Loucy (cell line): ENCODE measurements around the gene HNRNPDL.
"Not testable (repeated sequence)": the region's sequence is repeated elsewhere in the genome, so short reads cannot be mapped to it uniquely, and the experiment has no call there.

Experiments
- H2AFZ ChIP-seq: fragments of 200-600 bp; sonication (generic); 2 replicates; pipeline ENCODE4 v1.6.0; 2016; ENCODE audit warnings: antibody characterized with exemption, mild to moderate bottlenecking, low read length, moderate library complexity
- H3F3A ChIP-seq: fragments of 200-600 bp; 2 replicates; pipeline ENCODE4 v1.6.0; 2016; ENCODE audit warnings: antibody characterized with exemption, low read depth, mild to moderate bottlenecking
- H3K27me3 ChIP-seq: fragments of 200-600 bp; sonication (generic); 2 replicates; pipeline ENCODE4 v1.6.1; 2014; ENCODE audit warnings: low read length, mild to moderate bottlenecking; ENCODE audit not compliant: insufficient read depth, poor library complexity, severe bottlenecking
- H3K36me3 ChIP-seq: fragments of 200-600 bp; sonication (generic); 2 replicates; pipeline ENCODE4 v1.6.1; 2016; ENCODE audit warnings: low read length; ENCODE audit not compliant: insufficient read depth
- H3K4me1 ChIP-seq: fragments of 200-600 bp; sonication (generic); 2 replicates; pipeline ENCODE4 v1.5.1; 2014; ENCODE audit warnings: low read length, mild to moderate bottlenecking; ENCODE audit not compliant: insufficient read depth, poor library complexity, severe bottlenecking
- H3K4me2 ChIP-seq: fragments of 200-600 bp; sonication (generic); 2 replicates; pipeline ENCODE4 v1.6.0; 2014; ENCODE audit warnings: antibody characterized with exemption, low read length, low read depth, mild to moderate bottlenecking; ENCODE audit not compliant: poor library complexity, severe bottlenecking
- H3K4me3 ChIP-seq: fragments of 200-600 bp; sonication (generic); 2 replicates; pipeline ENCODE4 v1.5.1; 2014; ENCODE audit warnings: low read length, mild to moderate bottlenecking, mixed read lengths; ENCODE audit not compliant: poor library complexity, severe bottlenecking
- H3K79me2 ChIP-seq: fragments of 200-600 bp; sonication (generic); 2 replicates; pipeline ENCODE4 v1.6.1; 2014; ENCODE audit warnings: low read length; ENCODE audit not compliant: insufficient read depth
- H3K9ac ChIP-seq: fragments of 200-600 bp; sonication (generic); 2 replicates; pipeline ENCODE4 v1.6.0; 2014; ENCODE audit warnings: mild to moderate bottlenecking, low read depth, low read length, moderate library complexity; ENCODE audit not compliant: poor library complexity, severe bottlenecking
- H3K9me2 ChIP-seq: fragments of 200-600 bp; sonication (generic); replicated peaks from 2 replicates; pipeline ENCODE4 v1.6.1; 2016; ENCODE audit warnings: low read depth, low read length, mixed read lengths
- H3K9me3 ChIP-seq: fragments of 200-600 bp; sonication (generic); 2 replicates; pipeline ENCODE4 v1.6.1; 2014; ENCODE audit warnings: mild to moderate bottlenecking, antibody characterized with exemption, low read length, low read depth; ENCODE audit not compliant: insufficient read depth
- H4K20me1 ChIP-seq: fragments of 200-600 bp; sonication (generic); 2 replicates; pipeline ENCODE4 v1.6.0; 2014; ENCODE audit warnings: antibody characterized with exemption, low read length, mild to moderate bottlenecking; ENCODE audit not compliant: insufficient read depth, poor library complexity, severe bottlenecking
- EZH2phosphoT487 ChIP-seq: fragments of 200-600 bp; IDR thresholded peaks from 2 replicates; pipeline ENCODE4 v1.6.1; 2018; ENCODE audit warnings: antibody characterized with exemption, mild to moderate bottlenecking, moderate library complexity, borderline replicate concordance
- TF ChIP-seq, protein P1 (sequence below): fragments of 200-600 bp; sonication (generic); conservative IDR thresholded peaks from 2 replicates; pipeline ENCODE4 v1.5.1; 2014; ENCODE audit warnings: mild to moderate bottlenecking, antibody characterized with exemption, low read length

Gene HNRNPDL

DNA sequence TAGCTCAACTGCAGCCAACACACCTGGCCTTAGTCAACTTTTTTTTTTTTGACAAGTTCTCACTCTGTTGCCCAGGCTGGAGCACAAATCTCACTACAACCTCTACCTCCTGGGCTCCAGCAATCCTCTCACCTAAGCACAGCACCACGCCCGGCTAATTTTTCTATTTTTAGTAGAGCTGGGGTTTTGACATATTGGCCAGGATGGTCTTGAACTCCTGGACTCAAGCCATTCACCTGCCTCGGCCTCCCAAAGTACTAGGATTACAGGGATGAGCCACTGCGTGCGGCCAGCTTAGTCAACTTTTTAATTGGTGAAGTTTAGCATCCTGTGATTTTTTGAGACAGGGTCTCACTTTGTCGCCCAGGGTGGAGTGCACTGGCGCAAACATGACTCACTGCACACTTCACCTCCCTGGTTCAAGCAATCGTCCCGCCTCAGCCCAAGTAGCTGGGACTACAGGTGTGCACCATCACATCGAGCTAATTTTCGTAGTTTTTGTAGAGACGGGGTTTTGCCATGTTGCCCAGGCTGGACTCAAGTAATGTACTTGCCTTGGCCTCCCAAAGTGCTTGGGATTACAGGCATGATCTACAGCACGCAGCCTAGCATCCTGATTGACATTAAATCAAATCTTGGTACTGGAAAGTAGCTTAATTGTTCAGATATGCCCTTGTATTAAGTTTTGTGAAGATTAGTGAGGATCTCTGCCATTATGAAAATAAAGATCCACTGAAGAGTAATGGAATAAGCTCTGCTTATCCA, 8.3 kb downstream of the HNRNPDL start:
- no peaks in the 10 kb centered on the region for H3K9me3 ChIP-seq
- H3K4me2 ChIP-seq, result no peak overlapping the region
- H3K4me1 ChIP-seq, result peaks cover 32% of the 10 kb centered on the region
- no peaks in the 10 kb centered on the region for H3K9me2 ChIP-seq
- H3F3A ChIP-seq, result peaks cover 32% of the 10 kb centered on the region; the same call in 1 of the 2 replicates
- H3K9ac ChIP-seq, result no peak overlapping the region
- no peak overlapping the region for H2AFZ ChIP-seq
- no peaks in the 10 kb centered on the region for H3K27me3 ChIP-seq
- H3K4me3 ChIP-seq, result no peak overlapping the region
- H3K36me3 ChIP-seq, result peaks cover 50% of the 10 kb centered on the region
- peaks cover 48% of the 10 kb centered on the region for H3K79me2 ChIP-seq
- TF ChIP-seq, protein P1, sequence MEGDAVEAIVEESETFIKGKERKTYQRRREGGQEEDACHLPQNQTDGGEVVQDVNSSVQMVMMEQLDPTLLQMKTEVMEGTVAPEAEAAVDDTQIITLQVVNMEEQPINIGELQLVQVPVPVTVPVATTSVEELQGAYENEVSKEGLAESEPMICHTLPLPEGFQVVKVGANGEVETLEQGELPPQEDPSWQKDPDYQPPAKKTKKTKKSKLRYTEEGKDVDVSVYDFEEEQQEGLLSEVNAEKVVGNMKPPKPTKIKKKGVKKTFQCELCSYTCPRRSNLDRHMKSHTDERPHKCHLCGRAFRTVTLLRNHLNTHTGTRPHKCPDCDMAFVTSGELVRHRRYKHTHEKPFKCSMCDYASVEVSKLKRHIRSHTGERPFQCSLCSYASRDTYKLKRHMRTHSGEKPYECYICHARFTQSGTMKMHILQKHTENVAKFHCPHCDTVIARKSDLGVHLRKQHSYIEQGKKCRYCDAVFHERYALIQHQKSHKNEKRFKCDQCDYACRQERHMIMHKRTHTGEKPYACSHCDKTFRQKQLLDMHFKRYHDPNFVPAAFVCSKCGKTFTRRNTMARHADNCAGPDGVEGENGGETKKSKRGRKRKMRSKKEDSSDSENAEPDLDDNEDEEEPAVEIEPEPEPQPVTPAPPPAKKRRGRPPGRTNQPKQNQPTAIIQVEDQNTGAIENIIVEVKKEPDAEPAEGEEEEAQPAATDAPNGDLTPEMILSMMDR, result no peak
- TF ChIP-seq EZH2phosphoT487, result no peak
- H4K20me1 ChIP-seq, result peaks cover 57% of the 10 kb centered on the region

DNA sequence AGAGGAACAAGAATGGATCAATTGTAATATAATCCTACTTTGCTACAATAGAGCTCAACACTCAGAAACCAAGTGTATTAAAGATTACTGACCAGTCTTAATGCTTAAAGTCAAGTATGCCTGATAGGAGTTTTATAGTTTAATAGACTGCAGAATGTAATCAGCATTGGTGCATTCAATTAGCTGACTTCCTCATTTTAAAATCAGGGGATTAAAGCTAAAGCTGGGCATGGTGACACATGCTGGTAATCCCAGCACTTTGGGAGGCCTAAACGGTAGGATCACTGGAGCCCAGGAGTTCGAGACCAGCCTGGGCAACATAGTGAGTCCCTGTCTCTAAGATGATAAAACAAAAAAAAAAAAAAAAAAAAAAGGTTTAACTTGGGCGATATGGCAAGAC, 10.8 kb downstream of the HNRNPDL start:
- no peaks in the 10 kb centered on the region for H3K27me3 ChIP-seq
- no peak overlapping the region for H3K9ac ChIP-seq
- no peaks in the 10 kb centered on the region for H3K9me3 ChIP-seq
- no peak for TF ChIP-seq EZH2phosphoT487
- TF ChIP-seq, protein P1, result no peak
- no peaks in the 10 kb centered on the region for H3K9me2 ChIP-seq
- no peak overlapping the region for H3K4me2 ChIP-seq
- no peak overlapping the region for H2AFZ ChIP-seq
- H3F3A ChIP-seq, result peaks cover 24% of the 10 kb centered on the region; the same call in 1 of the 2 replicates
- H3K4me1 ChIP-seq, result peaks cover 12% of the 10 kb centered on the region
- H3K79me2 ChIP-seq, result peaks cover 23% of the 10 kb centered on the region
- H3K4me3 ChIP-seq, result no peak overlapping the region
- peaks cover 24% of the 10 kb centered on the region for H3K36me3 ChIP-seq
- H4K20me1 ChIP-seq, result peaks cover 32% of the 10 kb centered on the region

DNA sequence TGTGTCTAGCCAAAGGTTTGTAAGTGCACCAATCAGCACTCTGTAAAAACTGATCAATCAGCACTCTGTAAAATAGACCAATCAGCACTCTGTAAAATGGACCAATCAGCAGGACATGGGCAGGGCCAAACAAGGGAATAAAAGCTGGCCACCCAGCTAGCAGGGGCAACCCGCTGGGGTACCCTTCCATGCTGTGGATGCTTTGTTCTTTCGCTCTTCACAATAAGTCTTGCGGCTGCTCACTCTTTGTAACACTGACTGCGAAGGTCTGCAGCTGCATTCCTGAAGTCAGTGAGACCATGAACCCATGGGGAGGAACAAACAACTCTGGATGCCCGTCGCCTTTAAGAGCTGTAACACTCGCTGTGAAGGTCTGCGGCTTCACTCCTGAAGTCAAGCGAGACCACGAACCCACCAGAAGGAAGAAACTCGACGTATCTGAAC, 14.3 kb downstream of the HNRNPDL start:
- H3K27me3 ChIP-seq, result no peaks in the 10 kb centered on the region
- peaks cover 6% of the 10 kb centered on the region for H3K4me1 ChIP-seq
- no peak overlapping the region for H3K4me3 ChIP-seq
- no peak overlapping the region for H2AFZ ChIP-seq
- H3K36me3 ChIP-seq, result no peaks in the 10 kb centered on the region
- no peaks in the 10 kb centered on the region for H4K20me1 ChIP-seq
- no peaks in the 10 kb centered on the region for H3K9me3 ChIP-seq
- no peaks in the 10 kb centered on the region for H3K79me2 ChIP-seq
- H3F3A ChIP-seq, result no peaks in the 10 kb centered on the region
- H3K4me2 ChIP-seq, result no peak overlapping the region
- no peaks in the 10 kb centered on the region for H3K9me2 ChIP-seq
- no peak for TF ChIP-seq EZH2phosphoT487
- TF ChIP-seq, protein P1, result no peak
- no peak overlapping the region for H3K9ac ChIP-seq

DNA sequence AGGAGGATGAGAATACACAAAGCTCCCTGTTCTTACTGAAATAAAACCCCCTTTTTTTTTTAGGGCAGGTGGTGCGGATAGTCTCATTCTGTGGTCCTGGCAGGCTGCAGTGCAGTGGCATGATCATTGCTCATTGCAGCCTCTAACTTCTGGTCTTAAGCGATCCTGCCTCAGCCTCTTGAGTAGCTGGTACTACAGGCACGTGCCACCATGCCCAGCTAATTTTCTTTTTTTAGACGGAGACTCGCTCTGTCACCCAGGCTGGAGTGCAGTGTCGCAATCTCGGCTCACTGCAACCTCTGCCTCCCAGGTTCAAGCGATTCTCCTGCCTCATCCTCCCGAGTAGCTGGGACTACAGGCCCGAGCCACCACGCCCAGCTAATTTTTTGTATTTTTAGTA, 15.2 kb downstream of the HNRNPDL start:
- not testable (repeated sequence) for H3K9ac ChIP-seq, H3K27me3 ChIP-seq, H3K4me3 ChIP-seq, H2AFZ ChIP-seq, H3K9me3 ChIP-seq, H3F3A ChIP-seq, H3K36me3 ChIP-seq, H3K9me2 ChIP-seq, H4K20me1 ChIP-seq, H3K79me2 ChIP-seq, H3K4me1 ChIP-seq, H3K4me2 ChIP-seq
